ENCODE measurements around the gene FAM186B.
A peak's percentile ranks its signal among the peaks of the same experiment; 100 is the strongest.

The FAM186B gene

DNA sequence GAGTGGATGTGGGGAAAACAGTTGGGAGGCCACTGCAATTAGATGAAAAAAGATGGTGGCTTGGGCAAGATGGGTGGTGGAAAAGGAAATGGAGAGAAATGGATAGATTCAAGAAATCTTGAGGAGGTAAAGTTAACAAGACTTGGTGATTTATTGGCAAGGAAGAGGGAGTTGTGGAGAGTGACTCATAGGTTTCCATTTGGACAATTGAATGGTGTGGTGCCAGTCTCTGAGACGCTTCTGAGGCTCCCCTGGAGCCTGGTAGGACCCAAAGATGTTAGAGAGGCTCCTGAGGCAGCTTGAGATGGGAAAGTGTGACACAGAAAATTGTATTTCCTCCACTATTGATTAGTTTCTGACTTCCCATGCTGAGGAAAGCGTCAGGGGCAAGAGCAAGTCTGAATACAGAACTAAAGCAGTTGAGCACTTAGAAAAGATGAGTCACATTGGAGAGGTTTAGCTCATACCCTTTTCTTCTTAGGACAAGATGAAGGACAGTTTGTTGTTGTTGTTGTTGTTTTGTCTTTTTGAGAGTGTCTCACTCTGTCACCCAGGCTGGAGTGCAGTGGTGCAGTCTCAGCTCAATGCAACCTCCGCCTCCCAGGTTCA is 22.4 kb upstream of the FAM186B start:
- no peaks in the 10 kb centered on the region for H3K9me3 ChIP-seq (ENCODE audit: low read length)
- H3K4me3 ChIP-seq (ENCODE audit: low read length): no peak overlapping the region
- no peaks in the 10 kb centered on the region for H3K36me3 ChIP-seq (ENCODE audit: insufficient read depth, low read length)
- H2AFZ ChIP-seq (ENCODE audit: low read depth, low read length): no peak overlapping the region
- peaks cover 2% of the 10 kb centered on the region for H3K4me1 ChIP-seq (ENCODE audit: insufficient read depth, low read length)
- no peaks in the 10 kb centered on the region for H3K27me3 ChIP-seq (ENCODE audit: insufficient read depth, low read length)

DNA sequence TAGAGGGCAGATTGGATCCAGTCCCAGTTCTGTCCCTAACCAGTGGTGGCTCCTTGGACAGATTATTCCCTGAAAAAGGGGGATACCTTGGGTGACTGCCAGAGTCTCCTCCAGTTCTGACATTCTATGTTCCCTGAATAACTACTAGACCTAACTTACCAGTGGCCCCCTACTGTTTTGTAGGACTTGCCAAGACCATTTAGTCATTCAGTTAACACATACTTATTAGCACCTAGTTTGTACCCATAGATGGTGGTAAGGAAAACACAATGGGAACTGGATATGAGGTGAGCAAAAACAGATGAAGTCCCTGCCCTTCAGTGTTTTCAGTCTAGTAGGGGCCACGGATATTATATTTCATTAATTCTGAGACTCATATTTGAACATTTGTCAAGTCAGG is 21.4 kb upstream of the FAM186B start:
- H3K27me3 ChIP-seq (ENCODE audit: insufficient read depth, low read length): no peaks in the 10 kb centered on the region
- no peaks in the 10 kb centered on the region for H3K36me3 ChIP-seq (ENCODE audit: insufficient read depth, low read length)
- H3K4me1 ChIP-seq (ENCODE audit: insufficient read depth, low read length): peaks cover 11% of the 10 kb centered on the region
- H3K4me3 ChIP-seq (ENCODE audit: low read length): no peak overlapping the region
- no peak overlapping the region for H2AFZ ChIP-seq (ENCODE audit: low read depth, low read length)
- no peaks in the 10 kb centered on the region for H3K9me3 ChIP-seq (ENCODE audit: low read length)

DNA sequence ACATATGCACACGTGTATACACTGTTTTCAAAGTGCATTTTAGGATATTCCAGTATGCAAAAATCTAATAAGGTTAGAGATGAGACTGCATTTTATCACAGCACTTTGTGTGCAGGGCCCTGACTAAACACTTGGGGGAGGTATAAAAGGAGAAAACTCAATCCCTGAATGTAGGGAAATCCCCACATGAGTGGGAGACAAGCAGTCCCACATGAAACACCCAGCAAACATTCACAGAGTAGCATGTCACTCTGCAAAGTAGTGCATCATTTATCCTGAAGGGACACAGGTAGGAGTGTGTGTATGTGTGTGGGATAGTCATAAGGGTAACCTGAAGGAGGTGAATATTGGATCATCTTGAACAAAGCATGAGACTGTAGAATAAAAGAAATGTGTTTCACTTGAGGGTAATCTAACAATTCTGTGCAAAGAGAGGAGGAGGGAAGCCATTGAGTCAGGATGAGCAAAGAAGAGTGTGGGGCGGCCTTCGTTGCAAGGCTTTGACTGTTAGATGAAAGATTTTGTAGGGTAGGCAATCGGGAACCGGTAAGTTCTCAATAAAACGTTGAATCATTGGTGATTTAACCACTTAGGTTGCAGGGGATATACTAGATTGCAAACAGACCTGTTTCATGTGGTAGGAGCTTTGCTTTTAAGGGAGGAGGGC is 20.9 kb upstream of the FAM186B start:
- Histone ChIP-seq H2AFZ (ENCODE audit: low read depth, low read length) (no peak overlapping the region), H3K4me3 (ENCODE audit: low read length) (no peak overlapping the region)

DNA sequence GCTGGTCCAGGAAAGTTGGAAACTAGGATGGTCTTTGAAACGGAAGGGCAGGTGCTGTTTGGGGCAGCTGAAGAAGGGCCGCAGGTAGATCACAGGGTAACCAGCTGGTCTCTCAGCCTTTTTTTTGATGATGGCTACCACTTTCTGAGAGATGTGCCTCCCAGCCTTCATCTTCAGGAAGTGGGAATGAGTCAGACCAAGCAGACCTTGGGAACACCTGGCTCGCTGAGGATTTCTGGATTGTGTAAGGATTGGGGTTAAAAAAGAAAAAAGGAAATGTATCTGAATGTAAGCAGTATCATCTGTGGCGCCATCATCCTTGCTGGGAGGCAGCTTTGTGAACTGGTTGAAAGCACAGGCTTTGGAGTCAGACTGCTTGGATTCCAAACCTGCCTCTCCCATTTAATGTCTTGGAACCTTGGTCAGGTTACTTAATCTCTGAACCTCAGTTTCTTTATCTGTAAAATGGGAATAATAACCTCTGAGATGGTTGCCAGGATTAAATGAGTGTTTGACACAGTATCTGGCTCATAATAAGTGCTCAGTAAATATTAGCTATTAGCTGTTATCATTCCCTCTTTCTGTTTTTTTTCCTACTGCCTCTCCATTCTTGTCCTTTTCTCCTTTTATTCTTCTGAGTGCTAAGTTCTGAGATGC is 19.6 kb upstream of the FAM186B start:
- Histone ChIP-seq H3K4me3 (ENCODE audit: low read length) (no peak overlapping the region), H3K27me3 (ENCODE audit: insufficient read depth, low read length) (no peaks in the 10 kb centered on the region), H3K36me3 (ENCODE audit: insufficient read depth, low read length) (no peaks in the 10 kb centered on the region), H3K4me1 (ENCODE audit: insufficient read depth, low read length) (peaks cover 15% of the 10 kb centered on the region), H2AFZ (ENCODE audit: low read depth, low read length) (no peak overlapping the region), H3K9me3 (ENCODE audit: low read length) (no peaks in the 10 kb centered on the region)

More for the DNA sequence above, 20.9 kb upstream of the FAM186B start:
- no peaks in the 10 kb centered on the region for H3K27me3 ChIP-seq (ENCODE audit: insufficient read depth, low read length)
- no peaks in the 10 kb centered on the region for H3K36me3 ChIP-seq (ENCODE audit: insufficient read depth, low read length)
- H3K9me3 ChIP-seq (ENCODE audit: low read length): no peaks in the 10 kb centered on the region
- peaks cover 15% of the 10 kb centered on the region for H3K4me1 ChIP-seq (ENCODE audit: insufficient read depth, low read length)

DNA sequence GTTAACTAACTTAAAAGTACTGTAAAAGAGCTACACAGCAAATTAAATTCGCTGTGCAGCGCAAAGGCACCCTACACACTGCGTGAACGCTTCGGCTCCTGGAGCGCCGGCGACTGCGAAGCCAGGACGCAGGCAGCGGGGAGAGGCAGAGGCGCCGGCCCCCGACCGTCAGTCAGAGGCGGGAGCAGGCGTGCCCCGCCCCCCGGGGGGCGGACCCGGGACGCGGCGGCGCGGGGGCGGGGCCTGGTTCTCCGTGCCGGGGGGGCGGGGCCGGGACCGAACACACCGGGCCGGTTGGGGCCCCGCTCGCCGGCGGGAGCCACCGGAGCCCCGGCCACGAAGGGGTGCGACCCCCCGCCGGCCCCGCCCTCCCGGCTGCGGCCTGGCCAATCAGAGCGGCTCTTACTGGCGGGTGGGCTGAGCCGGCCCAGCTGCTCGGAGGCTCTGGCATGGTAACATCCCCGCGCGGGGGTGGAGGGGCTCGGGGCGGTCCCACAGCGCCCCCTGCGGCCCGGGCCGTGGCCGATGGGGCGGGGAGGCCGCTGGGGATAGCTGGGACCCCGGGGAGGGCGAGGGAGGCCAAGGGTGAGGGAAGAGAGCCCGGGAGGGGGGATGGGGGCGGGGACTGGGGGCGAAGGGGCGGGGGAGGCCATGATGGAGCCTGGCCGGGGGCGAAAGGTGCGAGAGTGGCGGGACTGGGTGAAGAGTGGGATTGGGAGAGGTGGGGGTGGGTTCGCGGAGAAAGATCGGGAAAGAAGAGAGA is 17.9 kb upstream of the FAM186B start, which contains the start of gene PRPF40B:
Gene PRPF40B, plus strand, starts transcription at position 420 of the 763 bp plus-strand sequence. Its CDS starts 30 bp downstream, at position 450.
- Histone ChIP-seq H3K4me3 (ENCODE audit: low read length) (peak within 1 kb of the TSS; percentile 59), H3K36me3 (ENCODE audit: insufficient read depth, low read length) (no peaks in the 10 kb centered on the region), H2AFZ (ENCODE audit: low read depth, low read length) (peak within 1 kb of the TSS; percentile 79), H3K9me3 (ENCODE audit: low read length) (no peaks in the 10 kb centered on the region), H3K4me1 (ENCODE audit: insufficient read depth, low read length) (peaks cover 15% of the 10 kb centered on the region), H3K27me3 (ENCODE audit: insufficient read depth, low read length) (no peaks in the 10 kb centered on the region)

DNA sequence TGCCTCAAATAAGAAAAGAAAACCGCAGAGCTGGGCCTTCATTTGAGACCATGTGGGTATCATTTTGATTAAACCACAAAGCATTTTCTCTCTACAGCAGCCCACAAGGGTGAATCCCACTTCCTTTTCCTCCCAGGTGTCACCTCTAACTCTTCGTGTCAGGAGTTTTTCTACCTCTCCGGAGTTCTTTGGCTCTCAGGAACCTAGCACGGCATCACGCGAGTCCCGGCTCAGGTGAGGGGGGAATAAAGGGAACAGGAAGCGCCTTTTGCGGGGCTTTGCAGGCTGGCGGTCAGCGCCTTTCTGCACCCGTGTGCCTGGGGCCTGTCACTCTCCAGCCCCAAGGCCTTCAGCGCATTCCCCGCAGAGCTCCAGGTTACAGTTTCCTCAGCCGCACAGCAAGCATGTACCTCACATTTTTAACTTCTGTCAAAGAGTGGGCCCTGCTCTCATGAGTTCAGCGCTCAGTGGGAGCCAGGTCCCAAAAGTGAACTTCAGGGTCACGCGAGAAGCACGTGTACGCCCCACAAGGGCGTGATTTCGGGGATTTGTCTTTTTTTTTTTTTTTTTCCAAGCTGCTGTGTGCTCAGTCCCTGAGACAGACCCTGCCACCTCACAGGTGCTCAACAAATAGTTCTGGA is 17.2 kb upstream of the FAM186B start:
- Histone ChIP-seq H3K4me3 (ENCODE audit: low read length) (peak overlapping the region; percentile 59), H2AFZ (ENCODE audit: low read depth, low read length) (peak overlapping the region; percentile 79), H3K36me3 (ENCODE audit: insufficient read depth, low read length) (no peaks in the 10 kb centered on the region), H3K9me3 (ENCODE audit: low read length) (no peaks in the 10 kb centered on the region), H3K4me1 (ENCODE audit: insufficient read depth, low read length) (peaks cover 15% of the 10 kb centered on the region), H3K27me3 (ENCODE audit: insufficient read depth, low read length) (no peaks in the 10 kb centered on the region)

DNA sequence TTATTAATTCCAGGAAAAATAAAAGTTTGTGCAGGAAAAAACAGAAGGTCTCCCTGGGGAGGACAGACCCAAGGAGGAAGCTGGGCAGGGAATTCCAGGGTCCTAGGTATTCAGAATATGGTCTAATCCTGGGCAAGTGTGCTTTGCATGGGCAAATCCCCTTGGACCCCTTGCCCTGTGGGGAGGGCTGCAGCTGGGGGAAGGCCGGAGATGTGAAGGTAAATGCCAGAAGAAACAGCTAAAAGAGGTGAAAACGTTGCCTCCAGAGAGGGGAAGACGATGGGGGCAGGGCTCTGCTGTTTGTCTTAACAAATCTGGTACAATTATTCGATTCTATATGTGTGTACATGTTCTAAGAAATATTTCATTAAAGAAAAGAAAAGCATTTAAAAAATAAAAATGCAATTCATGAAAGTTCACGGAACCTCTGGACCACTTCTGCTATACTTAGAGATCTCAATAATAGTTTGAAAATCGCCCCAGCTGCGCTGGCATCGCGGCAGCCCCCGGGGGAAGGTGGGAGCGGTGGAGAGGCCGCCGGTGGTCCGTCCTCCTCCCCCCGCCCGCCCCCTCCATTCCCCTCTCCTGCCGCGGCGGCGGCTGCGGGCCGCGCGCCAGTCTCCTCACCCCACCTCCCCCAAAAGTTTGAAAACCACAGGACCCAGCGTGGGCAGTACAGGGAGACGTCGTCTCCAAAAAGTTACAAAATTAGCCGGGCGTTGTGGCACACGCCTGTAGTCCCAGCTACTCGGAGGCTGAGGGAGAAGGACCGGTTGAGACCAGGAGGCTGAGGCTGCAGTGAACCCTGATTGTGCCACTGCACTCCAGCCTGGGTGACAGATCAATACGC is 16.4 kb upstream of the FAM186B start:
- peaks cover 15% of the 10 kb centered on the region for H3K4me1 ChIP-seq (ENCODE audit: insufficient read depth, low read length)
- no peaks in the 10 kb centered on the region for H3K36me3 ChIP-seq (ENCODE audit: insufficient read depth, low read length)
- no peaks in the 10 kb centered on the region for H3K27me3 ChIP-seq (ENCODE audit: insufficient read depth, low read length)
- no peaks in the 10 kb centered on the region for H3K9me3 ChIP-seq (ENCODE audit: low read length)
- peak overlapping the region; percentile 59 for H3K4me3 ChIP-seq (ENCODE audit: low read length)
- peak overlapping the region; percentile 79 for H2AFZ ChIP-seq (ENCODE audit: low read depth, low read length)

DNA sequence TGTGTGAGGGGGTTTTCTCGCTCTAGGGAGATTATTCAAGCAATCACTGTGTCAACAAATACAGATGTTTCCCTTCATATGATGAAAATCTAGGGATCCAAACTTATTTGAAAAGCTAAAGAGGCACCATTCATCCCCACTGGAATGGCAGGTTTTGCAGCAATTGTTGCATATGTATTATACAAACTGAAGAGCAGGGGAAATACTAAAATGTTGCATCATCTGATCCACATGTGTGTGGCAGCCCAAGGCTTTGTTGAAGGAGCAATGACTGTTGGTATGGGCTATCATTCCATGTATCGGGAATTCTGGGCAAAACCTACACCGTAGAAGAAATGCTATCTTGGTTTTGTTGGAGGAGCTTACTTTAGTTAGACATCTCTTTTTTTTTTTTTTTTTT is 13.8 kb upstream of the FAM186B start:
- Histone ChIP-seq H3K36me3 (ENCODE audit: insufficient read depth, low read length) (no peaks in the 10 kb centered on the region), H3K27me3 (ENCODE audit: insufficient read depth, low read length) (no peaks in the 10 kb centered on the region), H3K4me3 (ENCODE audit: low read length) (no peak overlapping the region)

DNA sequence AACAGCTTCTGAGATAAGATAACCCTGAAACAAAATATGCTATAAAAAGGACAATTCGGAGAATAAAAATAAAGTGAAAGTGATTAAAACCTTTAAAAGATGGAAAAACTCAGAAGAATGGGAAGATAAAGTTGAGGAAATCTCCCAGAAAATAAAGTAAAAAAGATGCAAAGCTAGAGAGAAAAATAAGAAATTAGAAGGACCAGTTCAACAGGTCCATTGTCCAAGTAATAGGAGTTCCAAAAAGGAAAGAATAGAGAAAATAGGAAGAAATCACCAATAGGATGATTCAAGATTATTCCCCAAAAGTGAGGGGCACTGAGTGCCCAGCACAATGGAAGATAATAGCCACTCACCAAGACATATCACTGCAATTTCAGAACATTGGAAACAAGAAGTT is 13.1 kb upstream of the FAM186B start:
- Histone ChIP-seq H3K4me1 (ENCODE audit: insufficient read depth, low read length) (peaks cover 15% of the 10 kb centered on the region), H3K36me3 (ENCODE audit: insufficient read depth, low read length) (no peaks in the 10 kb centered on the region), H3K27me3 (ENCODE audit: insufficient read depth, low read length) (no peaks in the 10 kb centered on the region), H3K9me3 (ENCODE audit: low read length) (peaks cover 2% of the 10 kb centered on the region), H3K4me3 (ENCODE audit: low read length) (no peak overlapping the region), H2AFZ (ENCODE audit: low read depth, low read length) (no peak overlapping the region)

More for the DNA sequence above, 13.8 kb upstream of the FAM186B start:
- H3K9me3 ChIP-seq (ENCODE audit: low read length): peaks cover 2% of the 10 kb centered on the region
- H2AFZ ChIP-seq (ENCODE audit: low read depth, low read length): no peak overlapping the region
- H3K4me1 ChIP-seq (ENCODE audit: insufficient read depth, low read length): peaks cover 15% of the 10 kb centered on the region

DNA sequence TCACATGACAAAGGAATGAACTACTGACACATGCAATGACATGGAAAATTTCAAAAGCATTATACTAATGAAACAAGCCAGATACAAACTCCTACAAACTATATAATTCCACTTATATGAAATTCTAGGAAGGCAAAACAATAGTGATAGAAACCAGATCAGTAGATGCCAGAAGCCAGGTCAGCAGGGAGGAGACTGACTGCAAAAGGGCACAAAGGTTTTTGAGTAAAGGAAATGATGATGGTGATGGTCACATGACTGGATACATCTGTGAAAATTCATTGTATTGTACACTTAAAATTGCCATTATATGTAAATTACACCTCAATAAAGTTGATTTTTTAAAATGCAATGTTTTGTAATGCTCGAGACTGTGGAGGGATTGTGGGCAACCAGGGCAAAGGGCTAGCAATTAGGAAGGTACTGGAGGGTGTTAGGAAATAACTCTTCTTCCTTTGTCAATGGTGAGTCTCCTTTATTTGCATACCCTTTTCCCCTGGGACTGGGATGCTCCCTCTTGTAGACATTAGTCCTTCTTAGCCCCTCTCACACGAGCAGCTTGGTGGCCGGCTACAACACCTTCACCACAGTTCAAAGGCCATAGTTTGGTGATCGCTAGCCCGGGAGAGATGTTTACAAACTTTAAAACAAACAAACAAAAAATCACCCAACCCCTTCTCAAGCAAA is 11.2 kb upstream of the FAM186B start:
- Histone ChIP-seq H3K9me3 (ENCODE audit: low read length) (peaks cover 4% of the 10 kb centered on the region), H3K4me3 (ENCODE audit: low read length) (no peak overlapping the region), H3K4me1 (ENCODE audit: insufficient read depth, low read length) (peaks cover 2% of the 10 kb centered on the region), H3K36me3 (ENCODE audit: insufficient read depth, low read length) (no peaks in the 10 kb centered on the region), H2AFZ (ENCODE audit: low read depth, low read length) (no peak overlapping the region), H3K27me3 (ENCODE audit: insufficient read depth, low read length) (no peaks in the 10 kb centered on the region)

DNA sequence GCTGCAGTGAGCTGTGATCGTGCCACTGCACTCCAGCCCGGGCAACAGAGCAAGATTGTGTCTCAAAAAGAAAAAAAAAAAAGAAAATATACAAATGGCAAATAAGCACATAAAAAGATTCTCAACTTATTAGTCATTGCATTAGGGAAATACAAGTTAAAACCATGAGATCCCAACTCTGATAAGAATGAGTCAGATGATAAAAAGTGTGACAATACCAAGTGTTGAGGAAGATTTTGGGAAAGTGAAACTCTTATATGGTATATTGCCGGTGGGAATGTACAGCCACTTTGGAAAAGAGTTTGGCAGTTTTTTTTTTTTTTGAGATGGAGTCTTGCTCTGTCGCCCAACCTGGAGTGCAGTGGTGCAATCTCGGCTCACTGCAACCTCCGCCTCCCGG is 10.3 kb upstream of the FAM186B start:
- Histone ChIP-seq H3K36me3 (ENCODE audit: insufficient read depth, low read length) (no peaks in the 10 kb centered on the region), H3K4me1 (ENCODE audit: insufficient read depth, low read length) (no peaks in the 10 kb centered on the region), H2AFZ (ENCODE audit: low read depth, low read length) (no peak overlapping the region), H3K27me3 (ENCODE audit: insufficient read depth, low read length) (no peaks in the 10 kb centered on the region), H3K9me3 (ENCODE audit: low read length) (peaks cover 4% of the 10 kb centered on the region), H3K4me3 (ENCODE audit: low read length) (no peak overlapping the region)
